ENCODE measurements around the gene NDRG2.

Gene NDRG2

DNA sequence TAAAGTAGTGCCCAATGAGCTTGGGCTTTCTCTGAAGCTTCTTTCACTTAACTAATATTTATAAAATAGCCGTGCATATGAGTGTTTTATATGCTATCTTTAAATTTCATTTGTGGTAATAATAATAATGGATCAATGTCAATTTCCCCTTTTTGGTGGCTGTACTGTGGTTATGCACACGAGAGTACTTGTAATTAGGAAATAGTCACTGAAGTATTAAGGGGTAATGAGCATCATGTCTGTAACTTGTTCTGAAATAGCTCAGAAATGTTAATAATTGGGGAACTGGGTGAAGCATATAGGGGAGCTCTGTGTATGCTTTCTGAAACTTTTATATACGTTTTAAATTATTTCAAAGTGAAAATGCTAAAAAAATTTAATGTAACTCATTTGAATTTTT lies 25.7 kb upstream of the NDRG2 start:
- no peak overlapping the region for H3K4me2 ChIP-seq (ENCODE audit: low read depth, low read length, poor library complexity, severe bottlenecking)
- H3K27me3 ChIP-seq (ENCODE audit: low read length) = no peaks in the 10 kb centered on the region
- H3K36me3 ChIP-seq (ENCODE audit: low read length) = no peaks in the 10 kb centered on the region
- H3F3A ChIP-seq (ENCODE audit: insufficient read depth) = no peaks in the 10 kb centered on the region
- no peak overlapping the region for H3K27ac ChIP-seq (ENCODE audit: low read depth, low read length)
- no peak overlapping the region for H3K4me3 ChIP-seq (ENCODE audit: insufficient read depth, low read length, poor library complexity, severe bottlenecking)
- H3K79me2 ChIP-seq (ENCODE audit: insufficient read depth, low read length) = no peaks in the 10 kb centered on the region
- no peak overlapping the region for H2AFZ ChIP-seq (ENCODE audit: low read depth, low read length, severe bottlenecking)
- no peaks in the 10 kb centered on the region for H3K9me2 ChIP-seq (replicated peaks; ENCODE audit: insufficient read depth, low read length)
- no peak for TF ChIP-seq EZH2phosphoT487 (conservative IDR thresholded peaks at IDR 0.05; ENCODE audit: low read length)
- no peak for TF ChIP-seq CTCF (IDR thresholded peaks at IDR 0.05; ENCODE audit: insufficient read depth, low read length, poor library complexity, severe bottlenecking)
- H4K20me1 ChIP-seq (ENCODE audit: low read depth, low read length) = no peaks in the 10 kb centered on the region
- no peaks in the 10 kb centered on the region for H3K9me3 ChIP-seq (ENCODE audit: insufficient read depth, low read length)
- no peak overlapping the region for H3K9ac ChIP-seq (ENCODE audit: low read length)

GRCh38 chr14:21049271-21049673 lies 24.4 kb upstream of the NDRG2 start:
- Histone ChIP-seq H2AFZ (ENCODE audit: low read depth, low read length, severe bottlenecking) (no peak overlapping the region), H3K27me3 (ENCODE audit: low read length) (no peaks in the 10 kb centered on the region), H3F3A (ENCODE audit: insufficient read depth) (no peaks in the 10 kb centered on the region), H3K36me3 (ENCODE audit: low read length) (no peaks in the 10 kb centered on the region), H3K9me2 (replicated peaks; ENCODE audit: insufficient read depth, low read length) (no peaks in the 10 kb centered on the region), H3K27ac (ENCODE audit: low read depth, low read length) (no peak overlapping the region), H3K4me2 (ENCODE audit: low read depth, low read length, poor library complexity, severe bottlenecking) (no peak overlapping the region), H3K9me3 (ENCODE audit: insufficient read depth, low read length) (no peaks in the 10 kb centered on the region), H3K9ac (ENCODE audit: low read length) (no peak overlapping the region), H4K20me1 (ENCODE audit: low read depth, low read length) (no peaks in the 10 kb centered on the region), H3K79me2 (ENCODE audit: insufficient read depth, low read length) (no peaks in the 10 kb centered on the region), H3K4me3 (ENCODE audit: insufficient read depth, low read length, poor library complexity, severe bottlenecking) (no peak overlapping the region)
- TF ChIP-seq CTCF (IDR thresholded peaks at IDR 0.05; ENCODE audit: insufficient read depth, low read length, poor library complexity, severe bottlenecking) (no peak), EZH2phosphoT487 (conservative IDR thresholded peaks at IDR 0.05; ENCODE audit: low read length) (no peak)

- no peak overlapping the region for H3K27ac ChIP-seq (ENCODE audit: low read depth, low read length)
- no peaks in the 10 kb centered on the region for H3K27me3 ChIP-seq (ENCODE audit: low read length)
Measured at GRCh38 chr14:21048638-21049037, 23.8 kb upstream of the NDRG2 start.

More at GRCh38 chr14:21048638-21049037, 23.8 kb upstream of the NDRG2 start:
- Histone ChIP-seq H3K4me3 (ENCODE audit: insufficient read depth, low read length, poor library complexity, severe bottlenecking) (no peak overlapping the region), H3F3A (ENCODE audit: insufficient read depth) (no peaks in the 10 kb centered on the region), H2AFZ (ENCODE audit: low read depth, low read length, severe bottlenecking) (no peak overlapping the region), H3K9ac (ENCODE audit: low read length) (no peak overlapping the region), H4K20me1 (ENCODE audit: low read depth, low read length) (no peaks in the 10 kb centered on the region), H3K9me2 (replicated peaks; ENCODE audit: insufficient read depth, low read length) (no peaks in the 10 kb centered on the region), H3K79me2 (ENCODE audit: insufficient read depth, low read length) (no peaks in the 10 kb centered on the region), H3K36me3 (ENCODE audit: low read length) (no peaks in the 10 kb centered on the region), H3K4me2 (ENCODE audit: low read depth, low read length, poor library complexity, severe bottlenecking) (no peak overlapping the region), H3K9me3 (ENCODE audit: insufficient read depth, low read length) (no peaks in the 10 kb centered on the region)
- TF ChIP-seq EZH2phosphoT487 (conservative IDR thresholded peaks at IDR 0.05; ENCODE audit: low read length) = no peak
- TF ChIP-seq CTCF (IDR thresholded peaks at IDR 0.05; ENCODE audit: insufficient read depth, low read length, poor library complexity, severe bottlenecking) = no peak
